HG02943 (cell line): ENCODE measurements around the gene PIK3R1.

Experiments used
- ATAC-seq: cut with Tn5 transposase; IDR thresholded peaks from one replicate; pipeline ENCODE4 v1.9.1; 2021; ENCODE audit warnings: mild to moderate bottlenecking, low read depth, moderate library complexity; ENCODE audit not compliant: unreplicated experiment

The PIK3R1 gene

DNA sequence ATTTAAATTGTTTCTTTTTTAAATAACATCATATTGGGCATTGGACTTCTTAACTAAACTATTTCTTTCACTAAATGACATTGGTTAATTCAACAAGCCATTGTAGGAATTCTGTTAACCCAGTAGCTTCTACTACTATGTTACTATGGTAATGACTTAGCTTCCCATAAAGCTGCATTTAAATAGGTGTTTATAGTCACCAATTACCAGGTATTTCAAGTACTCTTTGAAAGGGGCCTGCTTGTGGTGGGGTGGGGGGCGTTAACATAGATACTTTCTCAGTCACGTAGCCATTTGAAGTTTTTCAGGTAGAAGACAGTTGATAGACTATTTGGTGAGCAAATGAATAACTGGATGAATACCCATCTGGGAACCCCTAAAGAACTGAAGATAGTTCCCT is 34.0 kb downstream of the PIK3R1 start:
- no peak for ATAC-seq

- no peak for ATAC-seq
Measured at GRCh38 chr5:68250661-68251298, 35.2 kb downstream of the PIK3R1 start.

GRCh38 chr5:68251386-68251785 is 35.8 kb downstream of the PIK3R1 start:
- no peak for ATAC-seq

- ATAC-seq: no peak
Measured at GRCh38 chr5:68251804-68252522, 36.4 kb downstream of the PIK3R1 start.

DNA sequence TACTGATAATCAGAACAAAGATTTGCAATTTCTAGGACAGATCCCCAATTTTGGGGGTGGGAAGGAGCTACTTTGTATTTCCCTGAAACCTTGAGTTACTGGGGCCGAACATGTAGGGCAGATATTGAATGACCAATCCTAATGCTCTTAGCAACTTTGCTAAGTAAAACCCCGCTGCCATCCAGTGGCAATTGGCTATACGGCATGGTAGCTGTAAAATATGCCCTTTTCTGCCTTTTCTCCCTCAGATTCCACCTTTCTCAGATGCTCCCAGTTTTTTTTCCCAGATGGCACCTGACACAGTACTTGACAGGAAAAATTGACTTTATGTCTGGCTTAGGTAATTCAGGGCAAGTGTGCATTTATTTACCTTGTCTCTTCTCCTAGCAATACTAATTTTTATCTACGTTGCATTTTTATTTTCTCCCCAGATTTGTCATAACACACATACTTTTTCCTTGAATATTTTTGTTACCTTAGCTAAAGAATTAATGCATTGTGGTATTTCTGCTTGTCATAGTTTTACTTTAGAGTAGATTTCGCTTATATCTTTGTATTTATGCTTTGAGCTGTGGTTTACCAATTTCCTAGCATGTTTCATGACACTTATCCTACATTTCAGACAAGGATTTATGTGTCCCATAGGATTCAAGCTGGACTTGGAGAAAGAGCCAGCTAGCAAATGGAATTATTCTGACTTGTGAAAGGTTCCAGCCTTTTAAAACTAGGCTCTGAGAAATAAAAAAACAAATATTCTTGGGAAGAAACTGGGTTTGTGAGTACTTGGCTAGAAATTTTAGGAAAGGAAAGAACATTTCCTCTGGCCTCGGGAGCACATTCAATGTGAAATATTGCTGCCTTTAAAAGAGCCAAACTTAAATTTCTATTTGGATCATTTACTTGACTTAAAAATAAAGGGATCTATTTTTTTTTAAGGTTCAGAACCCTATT is 37.4 kb downstream of the PIK3R1 start:
- no peak for ATAC-seq

- no peak for ATAC-seq
Measured at GRCh38 chr5:68253624-68254585, 38.3 kb downstream of the PIK3R1 start.

DNA sequence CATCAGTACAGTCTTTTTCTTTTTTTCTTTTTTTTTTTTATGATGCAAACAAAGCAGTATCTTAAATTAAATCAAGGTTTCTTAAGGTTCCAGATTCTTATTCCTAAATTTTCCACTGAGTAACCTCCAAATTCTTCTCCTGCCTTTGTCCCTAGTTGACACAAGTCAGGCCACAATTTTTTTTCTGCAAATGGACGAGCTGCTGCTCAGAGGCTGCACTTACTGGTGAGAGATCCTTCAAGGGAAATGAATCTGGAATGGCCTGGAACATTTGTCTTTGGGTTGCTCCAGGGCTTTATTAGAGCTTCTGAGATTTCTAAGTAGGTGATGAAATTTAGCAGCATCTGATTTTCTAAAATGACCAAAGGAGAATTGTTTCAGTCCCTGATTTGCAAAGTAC is 39.3 kb downstream of the PIK3R1 start:
- ATAC-seq: no peak

- no peak for ATAC-seq
Measured at GRCh38 chr5:68255305-68256120, 40.0 kb downstream of the PIK3R1 start.

- ATAC-seq: no peak
Measured at GRCh38 chr5:68257210-68257609, 41.7 kb downstream of the PIK3R1 start.

DNA sequence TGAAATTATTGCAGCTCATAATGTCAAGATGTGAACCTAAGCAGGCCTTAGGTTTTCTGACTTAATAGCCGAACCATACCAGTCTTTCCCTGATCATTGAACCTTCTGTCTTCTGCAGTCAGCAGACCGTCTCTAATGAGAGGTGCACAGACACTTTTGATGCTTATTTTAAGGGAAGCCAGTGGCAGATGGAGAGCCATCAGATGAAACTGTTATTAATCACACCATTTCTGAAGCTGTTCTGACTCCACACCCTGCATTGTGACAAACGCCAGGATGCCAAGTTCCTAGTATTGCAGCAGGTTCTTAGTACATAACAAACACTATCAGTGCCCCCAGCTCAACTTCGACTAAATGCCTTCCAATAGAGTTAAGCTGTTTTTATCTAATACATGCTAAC is 43.0 kb downstream of the PIK3R1 start:
- ATAC-seq: no peak

- ATAC-seq: no peak
Measured at GRCh38 chr5:68259700-68260099, 44.1 kb downstream of the PIK3R1 start.

GRCh38 chr5:68260467-68260866 is 44.9 kb downstream of the PIK3R1 start:
- ATAC-seq: no peak

DNA sequence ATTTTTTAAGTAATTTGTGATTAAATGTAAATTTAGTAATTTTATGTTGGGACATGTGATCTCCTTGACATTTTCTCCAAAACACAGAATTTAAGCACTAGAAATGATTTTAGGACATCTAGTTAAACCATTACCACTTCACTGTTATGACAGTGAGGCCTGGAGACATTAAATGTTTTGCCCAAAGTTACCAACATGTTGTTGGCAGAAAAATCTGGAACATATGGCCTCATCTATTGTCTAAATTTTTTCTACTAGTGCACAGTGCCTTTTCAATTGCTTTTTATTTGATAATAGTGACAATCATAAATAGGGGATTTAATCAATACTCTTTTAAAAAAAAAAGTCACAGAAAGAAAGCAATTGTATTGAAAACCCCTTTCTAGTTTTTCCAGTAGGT is 45.6 kb downstream of the PIK3R1 start:
- ATAC-seq: no peak

- ATAC-seq: no peak
Measured at GRCh38 chr5:68261569-68262065, 46.1 kb downstream of the PIK3R1 start.

DNA sequence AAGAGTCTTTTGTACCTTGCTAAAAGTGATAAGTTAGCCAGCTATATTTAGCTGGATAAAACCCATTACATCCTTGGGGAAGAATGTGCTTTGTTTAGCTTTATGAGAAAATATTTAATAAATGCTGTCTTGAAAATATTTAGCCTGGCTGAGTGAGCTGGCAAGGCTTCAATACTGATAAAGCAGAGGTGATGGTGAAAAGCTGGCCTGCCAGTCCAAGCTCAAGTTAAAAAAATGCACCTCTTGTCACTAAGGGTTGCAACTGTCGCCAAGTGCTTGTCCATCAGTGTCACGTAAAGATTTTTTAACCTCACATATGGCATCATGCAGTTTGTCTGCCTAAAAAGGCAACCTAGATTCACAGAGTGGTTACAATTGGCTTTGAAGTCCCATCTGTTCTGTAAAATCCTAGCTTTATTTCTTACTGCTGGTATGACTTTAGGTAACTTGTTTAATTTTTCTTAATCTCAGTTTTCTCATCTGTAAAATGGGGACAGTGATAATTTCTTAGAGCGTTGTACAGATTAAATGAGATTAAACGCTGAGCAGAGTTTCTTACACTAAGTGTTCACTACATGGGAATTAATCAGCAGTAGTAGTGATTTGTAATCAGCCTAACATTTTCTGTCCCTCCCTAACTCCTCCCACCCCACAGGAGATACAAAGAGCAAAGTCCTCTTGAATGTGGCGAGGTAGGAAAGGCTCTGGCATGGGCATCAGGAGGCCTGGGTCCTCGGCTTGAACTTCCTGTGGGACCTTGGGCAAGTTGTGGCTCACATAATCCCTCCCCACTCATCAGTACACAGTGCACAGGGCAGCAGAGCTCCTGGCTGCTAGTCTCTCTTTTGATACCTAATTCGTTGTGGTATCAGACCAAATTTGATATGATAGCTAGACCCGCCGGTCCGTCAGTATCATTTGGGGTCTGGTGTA is 48.7 kb downstream of the PIK3R1 start:
- ATAC-seq: no peak

GRCh38 chr5:68265347-68265746 is 49.8 kb downstream of the PIK3R1 start:
- no peak for ATAC-seq

- no peak for ATAC-seq
Measured at GRCh38 chr5:68265822-68266395, 50.4 kb downstream of the PIK3R1 start.

DNA sequence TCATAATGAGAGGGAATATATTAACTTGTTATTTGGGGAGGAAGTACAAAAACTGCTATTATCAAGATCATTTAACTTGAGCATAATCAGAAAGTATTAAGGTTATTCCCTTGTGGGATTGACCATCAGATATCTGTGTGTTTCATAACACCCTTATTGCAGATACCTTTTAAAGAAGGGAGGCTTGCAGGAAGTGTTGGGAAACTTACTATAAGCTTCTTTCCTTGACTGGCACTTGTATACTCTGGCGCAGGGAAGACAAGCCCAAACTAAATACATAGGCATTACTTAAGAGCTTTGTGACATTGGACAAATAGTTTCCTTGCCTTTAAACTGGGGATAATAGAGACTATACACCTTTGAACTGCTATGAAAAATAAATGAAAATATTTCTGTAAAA is 50.9 kb downstream of the PIK3R1 start:
- ATAC-seq: no peak
